22Rv1 (cell line): ENCODE data around the gene NME5.

Source experiments
- ZFX ChIP-seq: fragments of 450-650 bp; IDR thresholded peaks from 2 replicates; pipeline ENCODE4 v1.6.1; 2017; ENCODE audit warnings: antibody characterized with exemption, borderline replicate concordance
- TF ChIP-seq, protein P1 (sequence below): fragments of 450-650 bp; IDR thresholded peaks from 2 replicates; pipeline ENCODE4 v1.5.1; 2017; ENCODE audit warnings: mild to moderate bottlenecking

DNA sequence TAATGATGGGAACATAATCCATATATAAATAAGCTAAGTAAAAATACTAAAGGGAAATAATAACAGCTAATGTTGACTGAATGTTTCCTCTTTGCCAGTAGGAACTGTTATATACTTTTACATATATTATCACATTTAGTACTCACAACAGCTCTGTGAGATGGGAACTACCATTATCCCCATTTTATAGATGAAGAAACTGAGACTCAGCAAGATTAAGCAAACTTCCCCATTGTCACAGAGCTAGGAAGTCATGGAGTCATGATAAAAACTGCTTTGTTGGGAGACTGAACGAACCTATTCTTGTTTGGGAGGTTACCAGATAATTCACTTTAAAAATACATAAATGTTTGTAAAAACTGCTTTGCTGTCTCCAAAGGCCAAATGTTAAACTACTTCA, 32.0 kb downstream of the NME5 start:
- TF ChIP-seq, protein P1, sequence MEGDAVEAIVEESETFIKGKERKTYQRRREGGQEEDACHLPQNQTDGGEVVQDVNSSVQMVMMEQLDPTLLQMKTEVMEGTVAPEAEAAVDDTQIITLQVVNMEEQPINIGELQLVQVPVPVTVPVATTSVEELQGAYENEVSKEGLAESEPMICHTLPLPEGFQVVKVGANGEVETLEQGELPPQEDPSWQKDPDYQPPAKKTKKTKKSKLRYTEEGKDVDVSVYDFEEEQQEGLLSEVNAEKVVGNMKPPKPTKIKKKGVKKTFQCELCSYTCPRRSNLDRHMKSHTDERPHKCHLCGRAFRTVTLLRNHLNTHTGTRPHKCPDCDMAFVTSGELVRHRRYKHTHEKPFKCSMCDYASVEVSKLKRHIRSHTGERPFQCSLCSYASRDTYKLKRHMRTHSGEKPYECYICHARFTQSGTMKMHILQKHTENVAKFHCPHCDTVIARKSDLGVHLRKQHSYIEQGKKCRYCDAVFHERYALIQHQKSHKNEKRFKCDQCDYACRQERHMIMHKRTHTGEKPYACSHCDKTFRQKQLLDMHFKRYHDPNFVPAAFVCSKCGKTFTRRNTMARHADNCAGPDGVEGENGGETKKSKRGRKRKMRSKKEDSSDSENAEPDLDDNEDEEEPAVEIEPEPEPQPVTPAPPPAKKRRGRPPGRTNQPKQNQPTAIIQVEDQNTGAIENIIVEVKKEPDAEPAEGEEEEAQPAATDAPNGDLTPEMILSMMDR, result no peak
- no peak for TF ChIP-seq ZFX
